CD14-positive monocyte (primary cell): ENCODE results near the gene MYO7A. TPM values are rescaled to one million over a fixed set of nuclear protein-coding genes. Genes with fewer than 3 reads are reported as not detected.
A peak's percentile ranks its signal among the peaks of the same experiment; 100 is the strongest.

Experiments used
- DNase-seq, 3 donors: peaks; one replicate each; pipeline ENCODE4 v3.0.0-alpha.2; 2011 to 2022
- H2AFZ ChIP-seq: 2 replicates; pipeline ENCODE4 v1.6.0; 2012; ENCODE audit warnings: mild to moderate bottlenecking, low read depth, low read length, inconsistent platforms; ENCODE audit not compliant: insufficient read depth, poor library complexity, severe bottlenecking
- H3K27ac ChIP-seq, 2 donors: 1 replicate in 1 of 2; 2 replicates in 1 of 2; pipeline ENCODE4 v1.5.1; 2012 to 2013; ENCODE audit warnings: low read length in 2 of 2, control low read depth in 1 of 2, inconsistent platforms in 1 of 2, low read depth in 1 of 2, mild to moderate bottlenecking in 1 of 2
- H3K27me3 ChIP-seq, 2 donors: one replicate each; pipeline versions ENCODE4 v1.6.0 to v1.6.1; 2011 to 2013; ENCODE audit warnings: low read length in 2 of 2; ENCODE audit not compliant: control insufficient read depth in 2 of 2, insufficient read depth in 2 of 2
- H3K36me3 ChIP-seq, 2 donors: replicated peaks in 1 of 2; 1 replicate in 1 of 2; 2 replicates in 1 of 2; pipeline versions ENCODE4 v1.5.1 to v1.6.1; 2012 to 2013; ENCODE audit warnings: low read length in 2 of 2, control low read depth in 1 of 2, inconsistent platforms in 1 of 2, mild to moderate bottlenecking in 1 of 2; ENCODE audit not compliant: insufficient read depth in 2 of 2, control insufficient read depth in 1 of 2
- H3K4me1 ChIP-seq, 2 donors: 1 replicate in 1 of 2; 2 replicates in 1 of 2; pipeline versions ENCODE4 v1.5.1 to v1.6.1; 2012 to 2013; ENCODE audit warnings: low read length in 2 of 2, control low read depth in 1 of 2, inconsistent platforms in 1 of 2, mild to moderate bottlenecking in 1 of 2, moderate library complexity in 1 of 2; ENCODE audit not compliant: insufficient read depth in 2 of 2, control insufficient read depth in 1 of 2
- H3K4me2 ChIP-seq: replicated peaks from 2 replicates; pipeline ENCODE3; 2012; ENCODE audit warnings: low read length, moderate library complexity, mild to moderate bottlenecking; ENCODE audit not compliant: poor library complexity, severe bottlenecking; ENCODE audit errors: extremely low read depth
- H3K4me3 ChIP-seq, 3 experiments: fragments of 200-600 bp in 1 of 3; sonication (generic) in 1 of 3; replicated peaks in 1 of 3; 1 replicate in 2 of 3; 2 replicates in 1 of 3; pipeline ENCODE4 v1.5.1; 2011 to 2013; ENCODE audit warnings: low read length in 3 of 3, mild to moderate bottlenecking in 3 of 3, control low read depth in 2 of 3, low read depth in 2 of 3, inconsistent platforms in 1 of 3, moderate library complexity in 1 of 3
- H3K79me2 ChIP-seq: 2 replicates; pipeline ENCODE4 v1.6.0; 2012; ENCODE audit warnings: mild to moderate bottlenecking, control low read depth, inconsistent platforms, low read length, moderate library complexity; ENCODE audit not compliant: insufficient read depth
- H3K9ac ChIP-seq: 2 replicates; pipeline ENCODE4 v1.6.0; 2017; ENCODE audit warnings: low read length, mild to moderate bottlenecking; ENCODE audit not compliant: insufficient read depth, poor library complexity, severe bottlenecking
- H3K9me3 ChIP-seq, 2 donors: replicated peaks in 1 of 2; 1 replicate in 1 of 2; 2 replicates in 1 of 2; pipeline versions ENCODE4 v1.5.1 to v1.6.1; 2012 to 2013; ENCODE audit warnings: low read length in 2 of 2, control low read depth in 1 of 2; ENCODE audit not compliant: control insufficient read depth in 1 of 2, insufficient read depth in 1 of 2
- H4K20me1 ChIP-seq: 2 replicates; pipeline ENCODE4 v1.6.0; 2012; ENCODE audit warnings: mild to moderate bottlenecking, low read length, control low read depth, moderate library complexity; ENCODE audit not compliant: insufficient read depth
- H3K27ac Mint-ChIP-seq, 7 donors: one replicate each; pipeline ENCODE4 v1.8.0; 2020; ENCODE audit warnings: mild to moderate bottlenecking in 7 of 7, mixed read lengths in 7 of 7, moderate library complexity in 6 of 7, inconsistent platforms in 2 of 7
- H3K27me3 Mint-ChIP-seq, 3 donors: one replicate each; pipeline ENCODE4 v1.8.0; 2021 to 2022; ENCODE audit warnings: low read depth in 3 of 3, mild to moderate bottlenecking in 3 of 3, mixed read lengths in 3 of 3, moderate library complexity in 3 of 3, inconsistent platforms in 1 of 3
- H3K36me3 Mint-ChIP-seq, 2 donors: one replicate each; pipeline ENCODE4 v1.8.0; 2020; ENCODE audit warnings: mixed read lengths in 2 of 2, inconsistent platforms in 1 of 2, mild to moderate bottlenecking in 1 of 2
- H3K4me1 Mint-ChIP-seq: one replicate; pipeline ENCODE4 v1.8.0; 2020; ENCODE audit warnings: mild to moderate bottlenecking, mixed read lengths
- H3K4me3 Mint-ChIP-seq, 2 donors: one replicate each; pipeline ENCODE4 v1.8.0; 2020; ENCODE audit warnings: mild to moderate bottlenecking in 2 of 2, mixed read lengths in 2 of 2, moderate library complexity in 1 of 2
- H3K9me3 Mint-ChIP-seq, 7 donors: one replicate each; pipeline ENCODE4 v1.8.0; 2020 to 2022; ENCODE audit warnings: mixed read lengths in 7 of 7, mild to moderate bottlenecking in 6 of 7, moderate library complexity in 6 of 7, inconsistent platforms in 2 of 7
- WGBS: methylation state at CpG from one replicate; pipeline ENCODE4 v1.1.5; 2013; ENCODE audit warnings: missing lambda C conversion rate; ENCODE audit not compliant: insufficient coverage; 5-methylcytosine and 5-hydroxymethylcytosine counted together
- intact Hi-C, 2 donors: fragments of 100-400 bp; cut with micrococcal nuclease; formaldehyde crosslinking; loops; one replicate each; pipeline versions ENCODE4 v1.15.0 to v1.15.1; 2023
- polyA plus RNA-seq, 3 donors: library from polyadenylated mRNA; depleted of rRNA in 1 of 3; unstranded in 2 of 3; stranded (reverse) in 1 of 3; fragments of 300-500 nt in 2 of 3; fragments of >200 nt in 1 of 3; fragmentation: Illumina TruSeq in 2 of 3; gene quantifications; 1 replicate in 2 of 3; 2 replicates in 1 of 3; pipeline ENCODE4 v1.2.3, GENCODE V29; 2012 to 2021
- TF ChIP-seq, protein P1 (sequence below): fragments of 200-600 bp; IDR thresholded peaks from one replicate; pipeline ENCODE4 v1.8.0; 2022; ENCODE audit warnings: antibody characterized with exemption, mild to moderate bottlenecking

Gene MYO7A
- polyA plus RNA-seq, 3 donors, result 3.5 to 7.8 (median 3.6) TPM

DNA sequence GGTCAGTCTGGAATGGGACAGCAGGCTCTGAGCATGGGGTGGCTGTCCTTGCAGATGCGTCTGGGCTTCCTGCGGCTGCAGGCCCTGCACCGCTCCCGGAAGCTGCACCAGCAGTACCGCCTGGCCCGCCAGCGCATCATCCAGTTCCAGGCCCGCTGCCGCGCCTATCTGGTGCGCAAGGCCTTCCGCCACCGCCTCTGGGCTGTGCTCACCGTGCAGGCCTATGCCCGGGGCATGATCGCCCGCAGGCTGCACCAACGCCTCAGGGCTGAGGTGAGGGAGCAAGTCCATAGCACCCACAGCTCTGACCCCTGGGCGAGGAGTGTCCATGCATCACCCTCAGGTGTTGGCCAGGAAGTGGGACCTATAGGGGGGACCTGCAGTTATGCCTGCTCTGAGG, 51.6 kb downstream of the MYO7A start:
- no peak for DNase-seq
- Mint-ChIP-seq H3K36me3 (peaks cover 25 to 39% of the 10 kb centered on the region in 2 donors), H3K4me1 (peaks cover 23% of the 10 kb centered on the region), H3K9me3 (peaks cover 0 to 4% (median 0%) of the 10 kb centered on the region in 7 donors), H3K27me3 (peaks cover 0 to 8% (median 3%) of the 10 kb centered on the region in 3 donors), H3K4me3 (no peak overlapping the region), H3K27ac (no peak overlapping the region)
- no peak overlapping the region for H3K4me2 ChIP-seq
- no peak overlapping the region for H3K4me3 ChIP-seq
- no peaks in the 10 kb centered on the region for H4K20me1 ChIP-seq
- no peak overlapping the region for H3K27ac ChIP-seq
- H3K27me3 ChIP-seq, result no peaks in the 10 kb centered on the region
- 98% methylated on average over 18 of the region's 19 CpGs for WGBS
- TF ChIP-seq, protein P1, sequence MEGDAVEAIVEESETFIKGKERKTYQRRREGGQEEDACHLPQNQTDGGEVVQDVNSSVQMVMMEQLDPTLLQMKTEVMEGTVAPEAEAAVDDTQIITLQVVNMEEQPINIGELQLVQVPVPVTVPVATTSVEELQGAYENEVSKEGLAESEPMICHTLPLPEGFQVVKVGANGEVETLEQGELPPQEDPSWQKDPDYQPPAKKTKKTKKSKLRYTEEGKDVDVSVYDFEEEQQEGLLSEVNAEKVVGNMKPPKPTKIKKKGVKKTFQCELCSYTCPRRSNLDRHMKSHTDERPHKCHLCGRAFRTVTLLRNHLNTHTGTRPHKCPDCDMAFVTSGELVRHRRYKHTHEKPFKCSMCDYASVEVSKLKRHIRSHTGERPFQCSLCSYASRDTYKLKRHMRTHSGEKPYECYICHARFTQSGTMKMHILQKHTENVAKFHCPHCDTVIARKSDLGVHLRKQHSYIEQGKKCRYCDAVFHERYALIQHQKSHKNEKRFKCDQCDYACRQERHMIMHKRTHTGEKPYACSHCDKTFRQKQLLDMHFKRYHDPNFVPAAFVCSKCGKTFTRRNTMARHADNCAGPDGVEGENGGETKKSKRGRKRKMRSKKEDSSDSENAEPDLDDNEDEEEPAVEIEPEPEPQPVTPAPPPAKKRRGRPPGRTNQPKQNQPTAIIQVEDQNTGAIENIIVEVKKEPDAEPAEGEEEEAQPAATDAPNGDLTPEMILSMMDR, result no peak
- H3K9ac ChIP-seq, result no peak overlapping the region
- no peaks in the 10 kb centered on the region for H3K9me3 ChIP-seq
- H3K79me2 ChIP-seq, result no peaks in the 10 kb centered on the region
- intact Hi-C loops, result no loop called here
- H3K36me3 ChIP-seq, result peaks cover 7 to 16% of the 10 kb centered on the region in 2 donors
- no peak overlapping the region for H2AFZ ChIP-seq
- H3K4me1 ChIP-seq, result peaks cover 21 to 23% of the 10 kb centered on the region in 2 donors

DNA sequence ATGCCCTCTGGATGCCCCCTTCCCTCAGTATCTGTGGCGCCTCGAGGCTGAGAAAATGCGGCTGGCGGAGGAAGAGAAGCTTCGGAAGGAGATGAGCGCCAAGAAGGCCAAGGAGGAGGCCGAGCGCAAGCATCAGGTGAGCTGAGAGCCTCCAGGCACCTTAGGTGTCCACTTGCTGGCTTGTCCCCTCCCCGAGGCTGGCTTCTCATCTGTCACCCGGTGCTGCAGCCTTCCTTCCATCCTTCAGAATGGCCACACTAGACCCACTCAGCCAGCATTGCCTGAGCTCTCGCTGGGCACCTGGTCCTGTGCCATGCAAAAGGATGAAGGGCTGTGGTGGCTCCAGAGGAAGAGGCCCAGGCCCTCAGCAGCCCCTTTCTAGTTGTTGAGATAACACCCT, 52.3 kb downstream of the MYO7A start:
- Mint-ChIP-seq H3K27me3 (peaks cover 0 to 8% (median 3%) of the 10 kb centered on the region in 3 donors), H3K4me1 (peaks cover 18% of the 10 kb centered on the region), H3K36me3 (peaks cover 26 to 39% of the 10 kb centered on the region in 2 donors), H3K4me3 (no peak overlapping the region), H3K9me3 (peaks cover 0 to 4% (median 0%) of the 10 kb centered on the region in 7 donors), H3K27ac (peak overlapping the region in 1 of 7 donors; percentile 23)
- Histone ChIP-seq H4K20me1 (no peaks in the 10 kb centered on the region), H3K4me1 (peaks cover 15 to 16% of the 10 kb centered on the region in 2 donors), H3K4me2 (no peak overlapping the region), H3K27ac (no peak overlapping the region), H3K27me3 (no peaks in the 10 kb centered on the region), H3K9ac (no peak overlapping the region), H3K4me3 (no peak overlapping the region), H3K79me2 (no peaks in the 10 kb centered on the region), H3K36me3 (peaks cover 7 to 16% of the 10 kb centered on the region in 2 donors), H2AFZ (no peak overlapping the region), H3K9me3 (no peaks in the 10 kb centered on the region)
- DNase-seq, result no peak
- intact Hi-C loops, result no loop called here
- TF ChIP-seq, protein P1, result no peak
- 88% methylated on average over 9 of the region's 11 CpGs for WGBS
